ENCODE results near the gene LRP1.

GRCh38 chr12:57110104-57111030 lies 17.9 kb upstream of the LRP1 start:
- TF ChIP-seq, protein P1, sequence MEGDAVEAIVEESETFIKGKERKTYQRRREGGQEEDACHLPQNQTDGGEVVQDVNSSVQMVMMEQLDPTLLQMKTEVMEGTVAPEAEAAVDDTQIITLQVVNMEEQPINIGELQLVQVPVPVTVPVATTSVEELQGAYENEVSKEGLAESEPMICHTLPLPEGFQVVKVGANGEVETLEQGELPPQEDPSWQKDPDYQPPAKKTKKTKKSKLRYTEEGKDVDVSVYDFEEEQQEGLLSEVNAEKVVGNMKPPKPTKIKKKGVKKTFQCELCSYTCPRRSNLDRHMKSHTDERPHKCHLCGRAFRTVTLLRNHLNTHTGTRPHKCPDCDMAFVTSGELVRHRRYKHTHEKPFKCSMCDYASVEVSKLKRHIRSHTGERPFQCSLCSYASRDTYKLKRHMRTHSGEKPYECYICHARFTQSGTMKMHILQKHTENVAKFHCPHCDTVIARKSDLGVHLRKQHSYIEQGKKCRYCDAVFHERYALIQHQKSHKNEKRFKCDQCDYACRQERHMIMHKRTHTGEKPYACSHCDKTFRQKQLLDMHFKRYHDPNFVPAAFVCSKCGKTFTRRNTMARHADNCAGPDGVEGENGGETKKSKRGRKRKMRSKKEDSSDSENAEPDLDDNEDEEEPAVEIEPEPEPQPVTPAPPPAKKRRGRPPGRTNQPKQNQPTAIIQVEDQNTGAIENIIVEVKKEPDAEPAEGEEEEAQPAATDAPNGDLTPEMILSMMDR (IDR thresholded peaks at IDR 0.05): no peak
- no peak for TF ChIP-seq POLR2AphosphoS5 (IDR thresholded peaks at IDR 0.05; ENCODE audit: low read depth, low read length)
- TF ChIP-seq, protein P2, sequence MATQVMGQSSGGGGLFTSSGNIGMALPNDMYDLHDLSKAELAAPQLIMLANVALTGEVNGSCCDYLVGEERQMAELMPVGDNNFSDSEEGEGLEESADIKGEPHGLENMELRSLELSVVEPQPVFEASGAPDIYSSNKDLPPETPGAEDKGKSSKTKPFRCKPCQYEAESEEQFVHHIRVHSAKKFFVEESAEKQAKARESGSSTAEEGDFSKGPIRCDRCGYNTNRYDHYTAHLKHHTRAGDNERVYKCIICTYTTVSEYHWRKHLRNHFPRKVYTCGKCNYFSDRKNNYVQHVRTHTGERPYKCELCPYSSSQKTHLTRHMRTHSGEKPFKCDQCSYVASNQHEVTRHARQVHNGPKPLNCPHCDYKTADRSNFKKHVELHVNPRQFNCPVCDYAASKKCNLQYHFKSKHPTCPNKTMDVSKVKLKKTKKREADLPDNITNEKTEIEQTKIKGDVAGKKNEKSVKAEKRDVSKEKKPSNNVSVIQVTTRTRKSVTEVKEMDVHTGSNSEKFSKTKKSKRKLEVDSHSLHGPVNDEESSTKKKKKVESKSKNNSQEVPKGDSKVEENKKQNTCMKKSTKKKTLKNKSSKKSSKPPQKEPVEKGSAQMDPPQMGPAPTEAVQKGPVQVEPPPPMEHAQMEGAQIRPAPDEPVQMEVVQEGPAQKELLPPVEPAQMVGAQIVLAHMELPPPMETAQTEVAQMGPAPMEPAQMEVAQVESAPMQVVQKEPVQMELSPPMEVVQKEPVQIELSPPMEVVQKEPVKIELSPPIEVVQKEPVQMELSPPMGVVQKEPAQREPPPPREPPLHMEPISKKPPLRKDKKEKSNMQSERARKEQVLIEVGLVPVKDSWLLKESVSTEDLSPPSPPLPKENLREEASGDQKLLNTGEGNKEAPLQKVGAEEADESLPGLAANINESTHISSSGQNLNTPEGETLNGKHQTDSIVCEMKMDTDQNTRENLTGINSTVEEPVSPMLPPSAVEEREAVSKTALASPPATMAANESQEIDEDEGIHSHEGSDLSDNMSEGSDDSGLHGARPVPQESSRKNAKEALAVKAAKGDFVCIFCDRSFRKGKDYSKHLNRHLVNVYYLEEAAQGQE (IDR thresholded peaks at IDR 0.05; ENCODE audit: insufficient read depth in 1 of 2, low read depth in 2 of 2, low read length in 1 of 2): no peak
